H4 (cell line): ENCODE data around the gene NMU. TPM values are rescaled to one million over a fixed set of nuclear protein-coding genes. Genes with fewer than 3 reads are reported as not detected.
"Not testable (repeated sequence)": the region's sequence is repeated elsewhere in the genome, so short reads cannot be mapped to it uniquely, and the experiment has no call there.

Source experiments
- DNase-seq: peaks from one replicate; pipeline ENCODE4 v3.0.0-alpha.2; 2015; ENCODE audit warnings: low spot score
- total RNA-seq: library from RNA; depleted of rRNA; stranded (reverse); fragments of >200 nt; shearing (Covaris generic); gene quantifications from 2 replicates; pipeline ENCODE4 v1.2.3, GENCODE V29; 2014; rRNA removed

Gene NMU, protein sequence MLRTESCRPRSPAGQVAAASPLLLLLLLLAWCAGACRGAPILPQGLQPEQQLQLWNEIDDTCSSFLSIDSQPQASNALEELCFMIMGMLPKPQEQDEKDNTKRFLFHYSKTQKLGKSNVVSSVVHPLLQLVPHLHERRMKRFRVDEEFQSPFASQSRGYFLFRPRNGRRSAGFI
- 2.8 and 6.1 TPM in 2 replicates for total RNA-seq

DNA sequence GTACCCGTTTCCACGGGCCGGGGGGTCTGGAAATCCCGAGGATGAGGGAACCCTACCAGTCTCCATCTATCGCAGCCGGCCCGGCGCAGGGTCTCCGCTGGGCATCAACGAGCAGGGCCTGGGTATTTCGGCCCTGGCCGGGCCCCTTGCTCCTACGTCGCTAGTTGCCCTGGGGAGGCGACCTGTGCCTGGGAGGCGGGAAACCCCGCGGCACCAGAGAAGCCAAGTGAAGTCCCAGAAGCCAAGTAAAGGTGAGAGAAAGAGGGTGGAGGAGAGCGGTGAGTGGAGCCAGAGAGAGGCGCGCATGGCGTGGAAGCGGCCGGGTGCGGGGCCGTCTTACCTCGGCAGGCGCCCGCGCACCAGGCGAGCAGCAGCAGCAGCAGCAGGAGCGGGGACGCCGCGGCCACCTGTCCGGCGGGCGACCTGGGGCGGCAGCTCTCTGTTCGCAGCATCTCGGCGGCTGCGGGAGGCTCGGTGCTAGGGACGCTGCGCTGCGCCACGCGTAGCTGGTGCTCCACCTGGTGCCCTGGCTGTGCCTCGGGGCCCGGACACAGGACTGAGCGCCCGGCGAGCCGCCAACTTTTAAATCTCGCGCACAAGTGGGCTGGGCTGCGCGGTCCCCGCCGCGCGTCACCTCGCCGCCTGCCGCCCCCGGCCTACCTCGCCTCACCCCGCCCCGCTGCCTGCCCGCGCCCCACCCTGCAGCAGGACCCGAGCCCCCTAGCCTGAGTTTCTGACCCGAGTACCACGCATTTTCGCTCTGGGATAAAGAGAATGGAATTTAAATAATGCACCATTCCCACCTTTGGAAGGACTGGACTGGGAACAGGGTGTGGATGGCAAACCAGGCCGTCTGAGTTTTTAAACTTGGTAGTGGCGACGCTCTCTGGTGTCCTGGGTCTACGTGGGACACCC lies at the start of gene NMU:
Gene NMU (minus strand): TSS at position 558 of the 915 bp plus-strand sequence. CDS start 106 bp downstream, at position 452.
- DNase-seq = peak; percentile 18

DNA sequence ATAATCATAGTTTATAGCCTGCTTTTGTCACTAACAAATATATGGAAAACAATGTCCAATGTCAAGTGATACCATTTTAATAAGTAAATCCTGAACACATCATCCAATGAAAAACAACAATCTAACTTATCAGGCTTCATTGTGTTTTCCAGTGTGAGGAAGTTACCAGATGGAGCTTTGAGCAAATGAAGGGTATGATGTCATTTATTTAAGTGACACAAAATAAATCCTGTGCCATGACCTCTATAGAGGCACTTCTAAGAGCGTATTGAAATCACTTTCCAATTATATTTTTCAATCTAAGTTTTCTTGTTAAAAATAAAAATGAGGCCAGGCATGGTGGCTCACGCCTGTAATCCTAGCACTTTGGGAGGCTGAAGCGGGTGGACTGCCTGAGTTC lies 48.2 kb upstream of the NMU start:
- DNase-seq = no peak

GRCh38 chr4:55682797-55683196 lies 46.7 kb upstream of the NMU start:
- DNase-seq = not testable (repeated sequence)

GRCh38 chr4:55682295-55682694 lies 46.2 kb upstream of the NMU start:
- DNase-seq = no peak

DNA sequence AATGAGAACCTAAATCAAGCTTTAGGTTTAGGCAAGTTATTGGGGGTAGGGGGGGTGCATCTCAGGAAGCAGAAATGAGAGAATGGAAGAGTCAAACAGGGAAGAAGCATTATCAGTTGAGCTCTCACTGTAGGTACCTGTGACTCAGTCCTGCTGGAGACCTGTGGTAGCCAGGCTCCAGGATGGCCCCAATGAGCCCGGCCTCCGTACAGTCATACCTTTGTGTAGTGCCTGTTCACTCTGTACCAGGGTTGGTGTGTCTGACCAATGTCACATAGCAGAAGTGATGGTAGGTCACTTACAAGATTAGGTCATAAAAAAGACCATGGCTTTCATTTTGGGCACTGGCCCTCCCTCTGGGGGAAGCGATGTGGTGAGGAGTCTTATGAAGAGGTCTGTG lies 45.3 kb upstream of the NMU start:
- no peak for DNase-seq

- DNase-seq = no peak
Measured at GRCh38 chr4:55675196-55675793, 39.2 kb upstream of the NMU start.

DNA sequence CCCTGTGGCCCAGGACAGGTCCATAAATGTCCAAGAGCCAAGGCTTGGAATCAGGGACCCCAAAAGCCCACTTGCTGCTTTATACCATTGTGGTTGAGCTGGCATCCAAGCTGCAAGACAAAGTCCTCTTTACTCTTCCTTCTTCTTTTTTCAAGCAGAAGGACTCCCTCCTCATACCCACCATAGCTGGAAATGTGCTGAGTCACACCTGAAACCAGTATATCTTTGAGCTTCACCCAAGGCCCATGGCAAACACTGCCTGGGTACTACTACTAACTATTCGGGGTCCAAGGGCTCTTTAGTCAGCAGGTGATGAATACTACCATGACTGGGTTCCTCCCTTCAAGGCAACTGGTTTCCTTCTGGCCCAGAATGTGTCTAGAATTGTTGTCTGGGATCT lies 37.3 kb upstream of the NMU start:
- no peak for DNase-seq

- no peak for DNase-seq
Measured at GRCh38 chr4:55671667-55672066, 35.6 kb upstream of the NMU start.

DNA sequence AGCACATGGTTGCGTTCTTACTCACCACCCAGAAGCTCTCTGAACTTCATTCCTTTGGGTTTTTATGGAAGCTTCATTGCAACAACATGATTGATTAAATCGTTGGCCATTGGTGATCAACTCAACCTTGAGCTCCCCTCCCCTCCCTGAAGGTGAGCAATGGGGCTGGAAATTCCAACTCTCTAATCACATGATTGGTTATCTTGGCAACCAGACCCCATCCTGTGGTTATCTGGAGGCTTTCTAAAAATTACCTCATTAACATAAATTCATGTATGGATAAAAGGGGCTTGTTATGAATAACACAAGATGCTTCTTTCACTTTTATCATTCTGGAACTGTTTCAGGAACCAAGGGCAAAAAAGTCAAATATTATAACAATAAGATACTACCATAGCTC lies 34.6 kb upstream of the NMU start:
- DNase-seq = no peak

DNA sequence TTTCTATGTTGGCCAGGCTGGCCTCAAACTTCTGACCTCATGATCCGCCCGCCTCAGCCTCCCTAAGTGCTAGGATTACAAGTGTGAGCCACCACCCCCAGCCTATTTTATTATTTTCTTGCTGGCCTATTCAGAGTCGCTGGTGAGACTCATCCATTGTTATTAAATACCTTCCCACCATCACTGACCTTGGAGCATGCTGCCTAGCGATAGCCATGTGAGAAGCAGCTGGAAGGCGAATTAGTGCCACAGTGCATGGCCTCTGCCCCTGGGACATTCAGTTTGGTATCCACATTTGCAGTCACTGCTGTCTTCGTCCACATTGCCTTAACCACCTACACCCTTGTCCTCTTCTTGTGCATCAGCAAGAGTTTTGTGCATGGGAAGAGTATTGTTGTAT lies 32.4 kb upstream of the NMU start:
- DNase-seq = no peak

- DNase-seq = no peak
Measured at GRCh38 chr4:55666535-55666934, 30.4 kb upstream of the NMU start.

DNA sequence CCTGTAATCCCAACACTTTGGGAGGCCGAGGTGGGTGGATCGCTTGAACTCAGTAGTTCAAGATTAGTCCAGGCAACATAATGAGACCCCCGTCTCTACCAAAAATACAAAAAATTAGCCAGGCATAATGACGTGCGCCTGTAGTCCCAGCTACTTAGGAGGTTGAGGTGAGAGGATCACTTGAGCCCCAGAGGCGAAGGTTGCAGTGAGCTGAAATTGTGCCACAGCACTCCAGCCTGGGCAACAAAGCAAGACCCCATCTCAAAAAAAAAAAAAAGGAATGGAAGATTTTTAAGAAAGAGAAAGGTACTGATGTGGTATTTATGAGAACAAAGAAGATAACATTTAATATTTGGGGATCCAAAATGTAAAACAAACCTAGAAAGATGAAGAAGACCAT lies 27.0 kb upstream of the NMU start:
- no peak for DNase-seq

DNA sequence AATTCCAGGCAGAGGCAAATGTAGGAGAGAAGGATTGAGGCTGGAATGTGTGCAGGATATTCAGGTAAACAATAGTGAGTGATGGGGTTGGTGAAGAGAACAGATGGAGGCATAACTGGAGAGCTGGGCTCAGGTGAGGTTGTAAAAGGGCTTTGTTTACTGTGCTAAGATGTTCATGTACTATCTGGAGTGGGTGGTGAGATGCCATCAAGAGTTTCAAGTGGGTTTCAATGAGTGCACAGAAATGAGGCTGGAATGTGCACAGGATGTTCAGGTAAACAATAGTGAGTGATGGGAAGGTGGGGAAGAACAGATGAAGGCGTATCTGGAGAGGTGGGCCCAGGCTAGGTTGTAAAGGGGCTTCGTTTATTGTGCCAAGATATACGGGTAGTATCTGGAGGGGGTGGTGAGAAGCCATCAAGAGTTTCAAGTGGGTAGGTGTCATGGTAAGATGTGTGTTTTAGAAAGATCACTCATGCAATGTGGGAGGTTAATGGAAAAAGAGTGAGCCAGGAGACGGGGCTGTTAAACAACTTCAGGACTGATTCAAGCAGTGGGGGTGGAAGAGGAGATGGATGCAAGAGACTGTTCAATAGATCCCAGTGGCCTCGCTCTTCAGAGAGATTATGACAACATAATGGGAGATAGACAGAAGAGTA lies 25.4 kb upstream of the NMU start:
- no peak for DNase-seq

GRCh38 chr4:55658657-55659056 lies 22.6 kb upstream of the NMU start:
- no peak for DNase-seq

GRCh38 chr4:55654131-55654530 lies 18.0 kb upstream of the NMU start:
- DNase-seq = no peak

DNA sequence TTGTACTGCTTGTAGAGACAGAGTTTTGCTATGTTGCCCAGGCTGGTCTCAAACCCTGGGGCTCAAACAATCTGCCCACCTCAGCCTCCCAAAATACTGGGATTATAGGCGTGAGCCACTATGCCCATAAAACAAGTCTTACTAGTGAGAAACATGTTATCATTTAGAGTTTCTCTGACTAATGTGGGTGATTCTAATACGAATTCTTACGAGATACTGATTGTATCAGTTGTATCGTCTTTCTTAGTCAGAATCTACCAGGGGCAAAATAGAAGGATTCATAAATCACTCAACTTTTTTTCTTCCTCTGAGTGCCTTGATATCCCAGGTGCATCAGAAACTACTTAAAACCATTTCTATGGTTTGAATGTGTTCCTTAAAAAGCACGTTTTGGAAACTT lies 14.4 kb upstream of the NMU start:
- no peak for DNase-seq

DNA sequence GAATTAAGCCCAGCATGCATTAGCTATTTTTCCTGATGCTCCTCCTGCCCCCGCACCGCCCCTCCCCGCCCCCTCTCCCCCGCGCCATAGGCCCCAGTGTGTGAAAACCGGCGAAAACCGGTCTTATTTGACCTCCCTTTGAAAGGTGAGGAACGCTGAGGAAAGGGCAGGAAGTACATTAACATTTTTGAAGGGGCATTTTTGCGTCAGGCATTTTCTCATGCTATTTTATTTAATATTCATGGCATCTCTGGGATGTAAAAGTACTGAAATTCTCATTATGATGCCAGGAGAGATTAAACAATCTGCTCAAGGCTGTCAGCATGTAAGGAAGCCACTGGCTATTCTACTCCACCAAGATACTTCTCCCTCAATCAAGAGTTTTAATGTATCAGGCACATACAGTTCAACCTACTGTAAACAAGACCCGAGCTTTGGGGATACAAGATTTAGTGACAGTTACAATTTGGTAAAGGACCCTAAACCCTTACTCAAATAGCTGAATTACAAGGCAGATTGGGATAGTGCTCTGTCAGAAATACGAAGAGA lies 1.2 kb upstream of the NMU start:
- DNase-seq = no peak

- no peak for DNase-seq
Measured at GRCh38 chr4:55636656-55636999, 530 bp upstream of the NMU start.

DNA sequence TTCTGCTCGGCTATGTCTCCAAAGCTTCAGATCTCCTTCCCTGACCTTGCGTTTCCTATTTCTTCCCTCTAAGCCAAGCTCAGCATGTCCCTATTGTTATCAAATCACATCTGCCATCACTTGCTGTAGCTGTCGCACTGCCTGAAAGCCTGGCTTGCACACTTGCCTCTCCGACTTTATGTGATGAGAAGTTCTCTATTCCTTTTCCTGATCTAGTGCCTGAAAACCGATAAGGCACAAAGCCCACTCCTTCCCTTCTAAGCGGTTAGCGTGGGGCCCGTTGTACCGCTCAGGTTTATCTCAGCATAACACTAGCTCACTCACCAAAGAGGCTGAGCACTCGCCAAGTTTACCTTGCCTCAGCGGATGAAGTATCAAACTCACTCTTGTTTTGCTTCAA lies 816 bp downstream of the NMU start:
- DNase-seq = no peak

DNA sequence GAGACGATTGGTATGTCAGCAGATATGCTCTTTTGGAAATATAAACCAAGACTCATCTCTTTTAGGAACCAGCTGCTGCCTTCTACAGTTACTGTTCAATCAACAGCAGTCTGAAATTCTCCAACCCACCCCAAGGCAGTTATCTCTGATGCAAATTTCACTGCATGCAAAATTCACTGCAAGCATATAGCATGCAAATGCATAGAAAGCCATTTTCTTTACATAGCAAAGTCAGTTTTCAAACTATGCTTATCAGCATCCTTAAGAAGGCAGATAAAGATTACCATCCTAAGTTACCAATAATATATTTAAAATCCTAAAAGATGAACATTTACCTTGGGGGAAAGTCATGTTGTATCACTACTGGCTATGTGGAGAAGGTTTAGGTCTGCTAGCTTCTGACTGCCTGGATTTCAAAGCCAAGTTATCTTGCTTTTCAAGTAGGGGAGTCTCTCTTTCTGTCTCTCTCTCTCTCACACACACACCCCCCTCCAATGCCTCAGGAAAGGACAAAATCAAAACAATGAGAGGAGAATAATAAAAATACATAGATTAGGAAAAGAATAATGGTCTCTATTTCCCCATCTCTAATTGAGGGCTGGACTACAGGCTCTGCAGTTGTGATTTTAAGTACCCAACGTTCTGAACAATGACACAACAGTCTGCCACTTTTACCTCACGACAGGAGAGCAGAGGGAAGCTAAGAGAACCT lies 1.5 kb downstream of the NMU start:
- DNase-seq = no peak

GRCh38 chr4:55633903-55634302 lies 2.2 kb downstream of the NMU start:
- no peak for DNase-seq

- no peak for DNase-seq
Measured at GRCh38 chr4:55625835-55626234, 10.3 kb downstream of the NMU start.
